ENCODE results near the gene TACR3. TPM values are rescaled to one million over a fixed set of nuclear protein-coding genes. Genes with fewer than 3 reads are reported as not detected.
"Not testable (repeated sequence)": the region's sequence is repeated elsewhere in the genome, so short reads cannot be mapped to it uniquely, and the experiment has no call there.

Gene TACR3
- not detected in 2 replicates for polyA plus RNA-seq (2011; rRNA removed)
- polyA minus RNA-seq (2011; rRNA and poly(A)+ RNA removed): not detected in 2 replicates

- no peaks in the 10 kb centered on the region for H3K27me3 ChIP-seq (ENCODE audit: control insufficient read depth, insufficient read depth, low read length)
- ChIA-PET POLR2A (no interaction called here), CTCF (no interaction called here)
- H3K4me3 ChIP-seq (ENCODE audit: low read depth, low read length): no peak within 1 kb of the TSS
- H3K36me3 ChIP-seq (ENCODE audit: control insufficient read depth, insufficient read depth, low read length): no peaks in the 10 kb centered on the region
- TF ChIP-seq CTCF (IDR thresholded peaks at IDR 0.05; ENCODE audit: insufficient read depth, low read depth, low read length): no peak
- no peak for DNase-seq (ENCODE audit: low read depth)
Measured at GRCh38 chr4:103719830-103720207, at the start of gene TACR3. Gene TACR3, minus strand, starts transcription at chr4:103719985. Its CDS starts 310 bp downstream, at chr4:103719675.

GRCh38 chr4:103757631-103758030 is 37.8 kb upstream of the TACR3 start:
- Histone ChIP-seq H3K27me3 (ENCODE audit: control insufficient read depth, insufficient read depth, low read length) (no peaks in the 10 kb centered on the region), H3K4me3 (ENCODE audit: low read depth, low read length) (no peak overlapping the region), H3K36me3 (ENCODE audit: control insufficient read depth, insufficient read depth, low read length) (no peaks in the 10 kb centered on the region)
- TF ChIP-seq CTCF (IDR thresholded peaks at IDR 0.05; ENCODE audit: insufficient read depth, low read depth, low read length): no peak
- CTCF ChIA-PET: no interaction called here
- no peak for DNase-seq (ENCODE audit: low read depth)
- POLR2A ChIA-PET: no interaction called here

GRCh38 chr4:103756741-103757140 is 37.0 kb upstream of the TACR3 start:
- CTCF ChIA-PET: no interaction called here
- POLR2A ChIA-PET: no interaction called here
- DNase-seq (ENCODE audit: low read depth): no peak

GRCh38 chr4:103754844-103755243 is 35.1 kb upstream of the TACR3 start:
- Histone ChIP-seq H3K36me3 (ENCODE audit: control insufficient read depth, insufficient read depth, low read length) (no peaks in the 10 kb centered on the region), H3K4me3 (ENCODE audit: low read depth, low read length) (no peak overlapping the region), H3K27me3 (ENCODE audit: control insufficient read depth, insufficient read depth, low read length) (no peaks in the 10 kb centered on the region)
- DNase-seq (ENCODE audit: low read depth): no peak
- no peak for TF ChIP-seq CTCF (IDR thresholded peaks at IDR 0.05; ENCODE audit: insufficient read depth, low read depth, low read length)
- ChIA-PET POLR2A (no interaction called here), CTCF (no interaction called here)

More at GRCh38 chr4:103756741-103757140, 37.0 kb upstream of the TACR3 start:
- no peaks in the 10 kb centered on the region for H3K27me3 ChIP-seq (ENCODE audit: control insufficient read depth, insufficient read depth, low read length)
- TF ChIP-seq CTCF (IDR thresholded peaks at IDR 0.05; ENCODE audit: insufficient read depth, low read depth, low read length): no peak
- no peak overlapping the region for H3K4me3 ChIP-seq (ENCODE audit: low read depth, low read length)
- no peaks in the 10 kb centered on the region for H3K36me3 ChIP-seq (ENCODE audit: control insufficient read depth, insufficient read depth, low read length)

- TF ChIP-seq CTCF (IDR thresholded peaks at IDR 0.05; ENCODE audit: insufficient read depth, low read depth, low read length): no peak
- no peak for DNase-seq (ENCODE audit: low read depth)
- Histone ChIP-seq H3K4me3 (ENCODE audit: low read depth, low read length) (no peak overlapping the region), H3K27me3 (ENCODE audit: control insufficient read depth, insufficient read depth, low read length) (no peaks in the 10 kb centered on the region), H3K36me3 (ENCODE audit: control insufficient read depth, insufficient read depth, low read length) (no peaks in the 10 kb centered on the region)
- POLR2A ChIA-PET: no interaction called here
- CTCF ChIA-PET: no interaction called here
Measured at GRCh38 chr4:103753868-103754653, 34.3 kb upstream of the TACR3 start.

GRCh38 chr4:103723150-103723549 is 3.4 kb upstream of the TACR3 start:
- DNase-seq (ENCODE audit: low read depth); CTCF ChIA-PET; H3K27me3 ChIP-seq (ENCODE audit: control insufficient read depth, insufficient read depth, low read length); POLR2A ChIA-PET; H3K4me3 ChIP-seq (ENCODE audit: low read depth, low read length); H3K36me3 ChIP-seq (ENCODE audit: control insufficient read depth, insufficient read depth, low read length): not testable (repeated sequence)

All from BJ (cell line).